ENCODE measurements around the gene ZBED5.
A peak's percentile ranks its signal among the peaks of the same experiment; 100 is the strongest.

The ZBED5 gene

GRCh38 chr11:10803676-10804075 is 54.2 kb downstream of the ZBED5 start:
- Histone ChIP-seq H3K4me3 (replicated peaks; ENCODE audit: insufficient read depth, low read length) (no peak overlapping the region), H3K27me3 (ENCODE audit: insufficient read depth, poor library complexity, severe bottlenecking) (no peaks in the 10 kb centered on the region), H3K27ac (replicated peaks) (no peak overlapping the region)
- TF ChIP-seq GABPA (IDR thresholded peaks at IDR 0.05; ENCODE audit: low read depth) (no peak), POLR2AphosphoS5 (IDR thresholded peaks at IDR 0.05; ENCODE audit: low read depth) (no peak), CTCF (IDR thresholded peaks at IDR 0.05; ENCODE audit: insufficient read depth, low read length) (no peak), REST (IDR thresholded peaks at IDR 0.05; ENCODE audit: insufficient replicate concordance, low read depth) (no peak), SPI1 (IDR thresholded peaks at IDR 0.05; ENCODE audit: borderline replicate concordance, low read depth) (no peak)
- peak in 1 of 2 experiments; percentile 33 for DNase-seq (ENCODE audit: low read depth in 1 of 2, low spot score in 1 of 2)
